ENCODE data around the gene DCHS2.

DCHS2 gene

GRCh38 chr4:154471032-154471431 lies 20.6 kb downstream of the DCHS2 start:
- no peak for DNase-seq (ENCODE audit: low read depth, low spot score)
- H3K4me3 ChIP-seq (ENCODE audit: low read depth, low read length) = no peak overlapping the region
- in situ Hi-C loops (cut with HindIII; ENCODE audit: low sequenced_read_pairs) = no loop called here
- no peak for TF ChIP-seq CTCF (IDR thresholded peaks at IDR 0.05; ENCODE audit: low read depth, low read length)

GRCh38 chr4:154467886-154468285 lies 23.7 kb downstream of the DCHS2 start:
- DNase-seq (ENCODE audit: low read depth, low spot score) = no peak
- in situ Hi-C loops (cut with HindIII; ENCODE audit: low sequenced_read_pairs) = no loop called here
- TF ChIP-seq CTCF (IDR thresholded peaks at IDR 0.05; ENCODE audit: low read depth, low read length) = no peak
- no peak overlapping the region for H3K4me3 ChIP-seq (ENCODE audit: low read depth, low read length)

- H3K4me3 ChIP-seq (ENCODE audit: low read depth, low read length) = no peak overlapping the region
- in situ Hi-C loops (cut with HindIII; ENCODE audit: low sequenced_read_pairs) = no loop called here
- no peak for TF ChIP-seq CTCF (IDR thresholded peaks at IDR 0.05; ENCODE audit: low read depth, low read length)
- no peak for DNase-seq (ENCODE audit: low read depth, low spot score)
Measured at GRCh38 chr4:154466336-154466735, 25.3 kb downstream of the DCHS2 start.

- in situ Hi-C loops (cut with HindIII; ENCODE audit: low sequenced_read_pairs) = no loop called here
- DNase-seq (ENCODE audit: low read depth, low spot score) = no peak
- H3K4me3 ChIP-seq (ENCODE audit: low read depth, low read length) = no peak overlapping the region
- no peak for TF ChIP-seq CTCF (IDR thresholded peaks at IDR 0.05; ENCODE audit: low read depth, low read length)
Measured at GRCh38 chr4:154465085-154465484, 26.5 kb downstream of the DCHS2 start.

- in situ Hi-C loops (cut with HindIII; ENCODE audit: low sequenced_read_pairs) = no loop called here
- DNase-seq (ENCODE audit: low read depth, low spot score) = no peak
- no peak for TF ChIP-seq CTCF (IDR thresholded peaks at IDR 0.05; ENCODE audit: low read depth, low read length)
- no peak overlapping the region for H3K4me3 ChIP-seq (ENCODE audit: low read depth, low read length)
Measured at GRCh38 chr4:154464654-154465053, 26.9 kb downstream of the DCHS2 start.

GRCh38 chr4:154462081-154462810 lies 29.4 kb downstream of the DCHS2 start:
- in situ Hi-C loops (cut with HindIII; ENCODE audit: low sequenced_read_pairs) = no loop called here
- DNase-seq (ENCODE audit: low read depth, low spot score) = no peak
- H3K4me3 ChIP-seq (ENCODE audit: low read depth, low read length) = no peak overlapping the region
- TF ChIP-seq CTCF (IDR thresholded peaks at IDR 0.05; ENCODE audit: low read depth, low read length) = no peak

Data from astrocyte of the spinal cord (primary cell).